Measurements from ENCODE around the gene CARNS1.
"Not testable (repeated sequence)": the region's sequence is repeated elsewhere in the genome, so short reads cannot be mapped to it uniquely, and the experiment has no call there.

CARNS1 gene

GRCh38 chr11:67396587-67397389 lies 18.7 kb upstream of the CARNS1 start:
- no peak for DNase-seq (ENCODE audit: low spot score)

GRCh38 chr11:67397536-67397935 lies 17.9 kb upstream of the CARNS1 start:
- no peak for DNase-seq (ENCODE audit: low spot score)

DNA sequence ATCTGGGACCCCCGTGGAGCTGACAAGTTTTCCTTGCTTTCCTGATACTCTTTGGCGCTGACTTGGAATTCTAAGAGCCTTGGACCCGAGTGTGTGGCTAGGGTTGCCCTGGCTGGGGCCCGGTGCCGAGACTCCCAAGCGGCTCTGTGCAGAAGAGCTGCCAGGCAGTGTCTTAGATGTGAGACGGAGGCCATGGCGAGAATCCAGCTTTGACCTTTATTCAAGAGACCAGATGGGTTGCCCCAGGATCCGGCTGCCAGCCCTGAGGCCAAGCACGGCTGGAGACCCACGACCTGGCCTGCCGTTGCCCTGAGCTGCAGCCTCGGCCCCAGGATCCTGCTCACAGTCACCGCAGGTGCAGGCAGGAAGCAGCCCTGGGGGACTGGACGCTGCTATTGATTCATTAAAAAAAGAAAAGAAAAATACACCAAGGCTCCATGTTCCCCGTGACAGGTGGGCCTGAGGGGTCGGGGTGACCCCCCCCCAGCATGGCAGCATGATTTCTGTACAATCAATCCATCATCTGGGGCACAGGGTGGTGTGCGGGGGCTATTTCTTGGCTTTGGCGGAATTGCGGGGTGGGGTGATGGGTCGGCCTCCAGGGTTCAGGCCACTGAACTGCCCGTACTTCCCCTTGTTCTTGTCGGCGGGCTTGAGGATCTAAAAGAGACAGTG lies 17.4 kb upstream of the CARNS1 start:
- DNase-seq (ENCODE audit: low spot score) = no peak

DNA sequence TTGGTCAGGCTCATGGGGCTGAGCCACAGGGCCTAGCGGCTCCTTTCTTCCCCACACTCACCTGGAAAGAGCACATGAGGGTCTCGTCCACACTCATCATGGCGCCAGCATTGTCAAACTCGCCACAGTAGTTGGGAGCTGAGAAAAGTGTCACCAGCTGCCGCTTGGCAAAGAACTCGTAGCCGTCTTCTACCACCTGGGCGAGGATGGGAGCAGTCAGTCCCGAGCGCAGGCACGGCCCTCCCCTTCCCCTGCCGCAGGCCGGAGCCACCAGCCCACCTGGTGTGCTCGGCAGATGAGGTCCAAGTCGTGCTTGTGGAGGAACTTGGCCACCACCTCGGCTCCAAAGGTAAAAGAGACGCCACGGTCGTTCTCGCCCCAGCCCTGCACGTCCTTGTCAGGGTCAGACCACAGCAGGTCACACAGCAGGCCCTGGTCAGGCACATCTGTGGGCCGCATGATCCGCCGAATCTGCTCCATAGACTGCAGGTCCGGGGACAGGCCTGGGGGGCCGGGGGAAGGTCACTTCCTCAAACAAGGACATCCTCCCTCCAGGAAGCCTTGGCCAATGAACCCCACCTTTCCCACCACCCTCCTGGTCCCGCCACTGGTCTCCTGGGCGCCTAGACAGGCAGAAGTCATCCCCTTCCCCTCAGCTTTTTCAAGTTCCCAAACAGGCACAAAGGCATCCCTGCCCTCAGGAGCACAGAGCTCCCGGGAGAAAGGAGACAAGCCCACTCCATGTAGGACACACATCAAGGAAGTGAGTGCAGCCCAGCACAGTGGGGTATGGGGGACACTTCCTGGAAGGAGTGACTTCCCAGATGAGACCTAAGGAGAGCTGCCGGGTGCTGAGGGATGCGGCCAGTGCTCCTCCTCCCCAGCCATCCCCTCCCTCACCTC lies 16.6 kb upstream of the CARNS1 start:
- no peak for DNase-seq (ENCODE audit: low spot score)

DNA sequence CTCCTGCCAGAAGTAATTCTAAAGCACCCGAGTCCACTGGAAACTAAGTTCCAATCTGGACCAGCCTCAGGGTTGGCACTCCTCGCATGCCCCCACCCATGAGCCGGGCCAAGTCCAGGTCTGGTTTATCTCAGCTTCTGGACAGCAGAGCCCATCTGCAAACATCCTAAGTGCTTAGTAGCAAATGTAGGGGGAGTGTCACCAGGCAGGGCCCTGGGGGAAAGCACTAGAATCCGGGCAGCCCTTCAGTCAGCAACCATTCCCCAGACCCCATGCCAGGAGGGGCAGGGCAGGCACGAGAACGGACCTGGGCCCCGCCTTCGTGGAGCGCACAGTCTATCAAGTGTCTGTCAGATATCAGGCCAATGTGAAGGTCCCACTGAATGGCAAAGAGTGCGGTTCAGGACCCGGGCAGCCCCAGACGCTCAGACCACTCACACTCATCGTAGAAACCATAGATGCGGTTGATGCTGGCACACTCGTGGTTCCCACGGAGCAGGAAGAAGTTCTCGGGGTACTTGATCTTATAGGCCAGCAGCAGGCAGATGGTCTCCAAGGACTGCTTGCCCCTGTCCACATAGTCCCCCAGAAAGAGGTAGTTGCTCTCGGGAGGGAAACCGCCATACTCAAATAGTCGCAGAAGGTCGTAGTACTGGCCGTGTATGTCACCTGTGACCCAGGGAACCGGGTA lies 15.1 kb upstream of the CARNS1 start:
- no peak for DNase-seq (ENCODE audit: low spot score)

DNA sequence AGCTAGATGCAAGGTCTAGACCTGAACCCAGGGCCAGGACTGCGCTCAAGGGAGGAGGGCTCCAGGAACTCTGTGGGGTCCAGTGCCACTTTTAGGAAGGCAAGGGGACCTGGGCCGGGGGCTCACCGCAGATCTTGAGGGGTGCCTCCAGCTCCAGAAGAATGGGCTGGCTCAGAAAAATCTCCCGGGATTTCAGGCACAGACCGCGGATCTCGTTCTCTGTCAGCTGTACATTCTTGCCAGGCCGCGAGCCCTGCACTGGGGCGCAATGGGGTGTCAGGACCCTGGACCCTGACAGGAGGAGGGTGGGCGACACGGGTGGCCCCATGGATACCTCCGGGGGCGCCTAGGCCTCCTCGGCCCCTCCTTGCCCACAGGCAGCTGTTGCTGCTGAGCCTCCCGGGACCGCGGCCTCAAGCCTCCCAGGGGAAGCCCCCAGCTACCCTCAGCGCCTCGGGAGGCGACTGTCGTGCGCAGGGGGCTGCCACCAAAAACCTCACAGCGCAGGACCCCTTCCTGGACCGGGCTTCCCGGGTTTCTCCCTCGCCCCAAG lies 14.5 kb upstream of the CARNS1 start:
- DNase-seq (ENCODE audit: low spot score) = no peak

- DNase-seq (ENCODE audit: low spot score) = peak; percentile 92
These were observed 13.8 kb upstream of the CARNS1 start, which contains the start of gene PPP1CA for GRCh38 chr11:67401495-67402191. Gene PPP1CA (minus strand): TSS chr11:67401858. CDS start chr11:67401782, 76 bp downstream.

GRCh38 chr11:67402192-67402839 lies 13.2 kb upstream of the CARNS1 start:
- not testable (repeated sequence) for DNase-seq (ENCODE audit: low spot score)

GRCh38 chr11:67403085-67403484 lies 12.4 kb upstream of the CARNS1 start:
- not testable (repeated sequence) for DNase-seq (ENCODE audit: low spot score)

DNA sequence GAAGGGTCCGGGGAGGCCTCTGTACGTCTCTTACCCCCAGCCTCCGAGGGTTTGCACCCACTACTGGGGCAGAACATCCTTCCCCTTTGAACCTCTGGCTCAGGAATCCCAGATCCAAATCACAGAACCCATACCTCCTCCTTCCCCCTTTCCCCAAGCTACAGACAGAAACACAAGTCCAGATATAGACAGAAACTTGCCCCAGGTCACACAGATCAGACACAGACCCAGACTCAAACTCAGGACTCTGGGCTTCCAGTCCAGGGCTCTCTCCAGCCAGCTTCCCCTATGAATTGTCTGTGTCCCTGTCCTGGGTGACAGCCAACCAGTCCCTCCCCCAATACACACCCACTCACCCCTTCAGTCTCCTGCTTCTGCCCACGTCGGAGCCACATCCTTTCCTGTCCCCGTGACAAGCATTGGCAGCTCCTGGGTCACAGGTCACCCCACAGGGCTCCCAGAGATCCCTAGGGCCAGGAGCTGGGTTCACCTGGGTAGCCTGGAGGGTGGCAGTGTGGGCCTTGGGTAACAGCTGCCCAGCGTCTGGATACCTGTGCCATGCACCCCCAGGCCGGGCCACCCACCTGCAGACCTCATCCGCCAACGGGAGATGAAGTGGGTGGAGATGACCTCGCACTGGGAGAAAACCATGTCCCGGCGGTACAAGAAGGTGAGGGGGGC lies 10.8 kb upstream of the CARNS1 start:
- DNase-seq (ENCODE audit: low spot score) = no peak

- DNase-seq (ENCODE audit: low spot score) = no peak
These were observed 10.3 kb upstream of the CARNS1 start for GRCh38 chr11:67405196-67405567.

DNA sequence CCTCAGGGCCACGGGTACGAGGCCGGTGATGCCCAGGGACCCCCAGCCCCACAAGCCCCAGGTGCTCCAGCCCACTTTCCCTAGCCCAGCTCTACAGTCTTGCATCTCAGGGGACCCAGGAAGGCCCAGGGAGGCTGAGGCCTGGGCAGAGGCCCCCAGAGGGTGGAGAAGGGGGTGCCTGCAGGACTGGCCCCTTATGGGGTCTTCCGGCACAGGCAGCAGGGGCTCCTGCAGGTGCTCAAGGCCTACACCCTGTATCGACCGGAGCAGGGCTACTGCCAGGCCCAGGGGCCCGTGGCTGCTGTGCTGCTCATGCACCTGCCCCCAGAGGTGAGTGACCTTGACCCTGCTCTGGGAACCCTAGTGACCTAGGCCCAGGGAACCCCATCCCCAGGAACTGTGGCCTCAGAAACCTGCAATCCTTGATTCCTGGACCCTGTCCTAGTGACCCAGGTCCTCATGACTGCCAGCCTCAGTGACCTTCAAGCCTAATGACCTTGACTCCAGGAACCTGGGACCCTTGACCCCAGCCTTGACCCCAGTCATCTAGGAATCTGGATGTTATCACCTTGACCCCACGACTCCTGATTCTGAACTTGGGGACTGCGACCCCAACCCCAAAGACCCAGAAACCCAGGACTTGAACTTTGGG lies 9.7 kb upstream of the CARNS1 start:
- DNase-seq (ENCODE audit: low spot score) = no peak

DNA sequence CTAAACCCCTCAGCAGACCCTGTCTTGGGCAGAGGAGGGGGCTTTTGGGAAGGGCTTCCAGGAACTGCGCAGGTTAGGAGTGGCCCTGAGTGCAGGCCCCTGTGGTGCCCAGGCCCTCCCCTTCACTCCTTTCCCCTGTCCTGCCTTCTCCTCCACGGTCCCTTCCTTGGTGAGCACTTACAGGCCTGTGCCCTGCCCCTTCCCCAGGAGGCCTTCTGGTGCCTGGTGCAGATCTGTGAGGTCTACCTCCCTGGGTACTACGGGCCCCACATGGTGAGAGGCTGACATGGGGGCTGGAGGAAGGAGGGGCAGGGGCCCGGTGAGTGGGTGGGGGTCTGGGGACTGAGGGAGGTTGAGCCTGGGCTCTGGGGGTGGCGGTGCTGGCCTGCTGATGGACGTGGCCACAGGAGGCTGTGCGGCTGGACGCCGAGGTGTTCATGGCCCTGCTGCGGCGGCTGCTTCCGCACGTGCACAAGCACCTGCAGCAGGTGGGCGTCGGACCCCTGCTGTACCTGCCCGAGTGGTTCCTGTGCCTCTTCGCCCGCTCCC lies 9.0 kb upstream of the CARNS1 start:
- DNase-seq (ENCODE audit: low spot score) = no peak

DNA sequence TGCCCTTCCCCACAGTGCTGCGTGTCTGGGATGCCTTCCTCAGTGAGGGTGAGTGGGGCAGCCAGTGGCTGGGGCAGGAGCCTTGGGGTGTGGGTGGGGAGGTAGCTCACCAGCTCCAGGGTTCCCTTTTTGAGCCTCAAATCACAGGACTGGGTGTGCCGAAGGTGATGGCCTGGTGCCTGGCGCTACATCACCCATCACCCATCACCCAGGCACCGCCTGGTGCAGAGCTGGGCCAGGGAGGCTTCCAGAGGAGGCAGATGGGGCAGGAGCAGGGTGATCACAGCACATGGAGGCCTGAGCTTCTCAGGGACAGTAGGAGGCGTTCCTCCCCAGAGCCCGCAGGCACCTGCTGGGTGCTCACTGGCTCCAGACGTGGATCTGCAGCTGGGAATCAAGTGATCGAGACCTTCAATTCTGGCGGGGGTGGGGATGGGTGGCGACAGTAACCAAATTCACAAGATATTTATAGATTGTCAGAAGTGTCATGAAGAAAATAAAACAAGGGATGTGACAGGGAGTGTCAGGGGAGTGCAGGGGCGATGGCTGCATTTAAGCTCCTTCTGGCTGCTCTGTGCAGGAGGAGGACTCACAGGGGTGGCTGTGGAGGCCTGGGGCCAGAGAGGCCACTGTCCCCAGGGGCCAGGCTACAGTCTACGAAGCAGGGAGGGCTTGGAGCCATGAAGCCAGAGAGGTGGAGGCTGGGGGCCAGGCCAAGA lies 8.3 kb upstream of the CARNS1 start:
- DNase-seq (ENCODE audit: low spot score) = peak; percentile 75

GRCh38 chr11:67407688-67408163 lies 7.8 kb upstream of the CARNS1 start:
- peak; percentile 24 for DNase-seq (ENCODE audit: low spot score)

DNA sequence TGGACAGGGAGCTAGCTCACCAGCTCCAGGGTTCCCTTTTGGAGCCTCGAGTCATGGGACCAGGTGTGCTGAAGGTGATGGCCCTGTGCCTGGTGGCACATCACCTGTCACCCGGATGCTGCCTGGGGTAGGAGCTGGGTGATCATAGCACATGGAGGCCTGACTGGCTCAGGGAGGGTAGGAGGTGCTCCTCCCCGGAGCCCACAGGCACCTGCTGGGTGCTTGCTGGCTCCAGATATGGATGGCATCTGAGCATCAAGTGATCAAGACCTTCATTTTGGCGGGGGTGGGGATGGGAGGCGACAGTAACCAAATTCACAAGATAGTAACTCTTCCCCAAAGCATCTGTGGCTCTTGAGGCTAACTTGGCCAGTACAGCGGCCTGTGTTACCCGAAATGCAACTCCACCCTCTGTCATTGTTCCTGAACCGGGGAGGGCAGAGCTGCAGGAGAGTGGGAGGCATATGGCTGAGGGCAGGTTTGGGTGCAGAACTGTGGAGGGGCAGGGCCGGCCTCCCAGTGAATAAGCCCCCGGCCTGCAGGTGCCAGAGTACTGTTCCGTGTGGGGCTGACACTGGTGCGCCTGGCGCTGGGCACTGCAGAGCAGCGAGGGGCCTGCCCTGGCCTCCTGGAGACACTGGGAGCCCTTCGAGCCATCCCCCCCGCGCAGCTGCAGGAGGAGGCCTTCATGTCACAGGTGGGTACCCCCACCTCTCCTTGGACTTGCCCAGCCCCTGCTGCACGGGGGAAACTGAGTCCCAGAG lies 6.9 kb upstream of the CARNS1 start:
- DNase-seq (ENCODE audit: low spot score) = no peak

DNA sequence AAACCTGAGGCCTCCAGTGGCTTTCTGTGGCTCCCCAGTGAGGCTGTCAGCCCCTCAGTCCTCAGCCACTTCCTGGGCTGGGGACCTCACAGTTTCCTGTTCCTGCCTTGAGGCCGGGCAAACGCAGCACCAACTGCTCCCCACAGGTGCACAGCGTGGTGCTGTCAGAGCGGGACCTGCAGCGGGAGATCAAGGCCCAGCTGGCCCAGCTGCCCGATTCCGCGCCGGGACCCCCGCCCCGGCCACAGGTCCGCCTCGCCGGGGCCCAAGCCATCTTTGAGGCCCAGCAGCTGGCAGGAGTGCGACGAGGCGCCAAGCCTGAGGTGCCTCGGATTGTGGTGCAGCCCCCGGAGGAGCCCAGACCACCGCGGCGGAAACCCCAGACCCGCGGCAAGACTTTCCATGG lies 6.2 kb upstream of the CARNS1 start:
- no peak for DNase-seq (ENCODE audit: low spot score)
